ENCODE results near the gene CACNB4.
A peak's percentile ranks its signal among the peaks of the same experiment; 100 is the strongest.
"Not testable (repeated sequence)": the region's sequence is repeated elsewhere in the genome, so short reads cannot be mapped to it uniquely, and the experiment has no call there.

CACNB4 gene

GRCh38 chr2:152049541-152049940 is 49.3 kb downstream of the CACNB4 start:
- no peak for DNase-seq

GRCh38 chr2:152047824-152048471 is 50.9 kb downstream of the CACNB4 start:
- no peak for DNase-seq

- no peak for DNase-seq
Observed at GRCh38 chr2:152046940-152047339, 51.9 kb downstream of the CACNB4 start.

GRCh38 chr2:152042636-152043615 is 55.9 kb downstream of the CACNB4 start:
- DNase-seq, result no peak

- no peak for DNase-seq
Observed at GRCh38 chr2:152038441-152038958, 60.3 kb downstream of the CACNB4 start.

GRCh38 chr2:152037743-152038435 is 61.0 kb downstream of the CACNB4 start:
- no peak for DNase-seq

- DNase-seq, result peak; percentile 62
Observed at GRCh38 chr2:152036611-152037469, 62.0 kb downstream of the CACNB4 start.

- no peak for DNase-seq
Observed at GRCh38 chr2:152034257-152034801, 64.5 kb downstream of the CACNB4 start.

- DNase-seq, result no peak
Observed at GRCh38 chr2:152033011-152033925, 65.6 kb downstream of the CACNB4 start.

GRCh38 chr2:152031747-152032306 is 67.0 kb downstream of the CACNB4 start:
- no peak for DNase-seq

- DNase-seq, result not testable (repeated sequence)
Observed at GRCh38 chr2:152030596-152031328, 68.1 kb downstream of the CACNB4 start.

GRCh38 chr2:152028182-152028862 is 70.5 kb downstream of the CACNB4 start:
- no peak for DNase-seq

- peak; percentile 87 for DNase-seq
Observed at GRCh38 chr2:152025678-152026287, 73.1 kb downstream of the CACNB4 start.

- DNase-seq, result no peak
Observed at GRCh38 chr2:152024477-152024876, 74.4 kb downstream of the CACNB4 start.

GRCh38 chr2:152022090-152022489 is 76.8 kb downstream of the CACNB4 start:
- no peak for DNase-seq

GRCh38 chr2:152021001-152021400 is 77.8 kb downstream of the CACNB4 start:
- not testable (repeated sequence) for DNase-seq

GRCh38 chr2:152019732-152020131 is 79.1 kb downstream of the CACNB4 start:
- no peak for DNase-seq
